H4 (cell line): ENCODE measurements around the gene MEF2B. TPM values are rescaled to one million over a fixed set of nuclear protein-coding genes. Genes with fewer than 3 reads are reported as not detected.

Source experiments
- DNase-seq: peaks from one replicate; pipeline ENCODE4 v3.0.0-alpha.2; 2015; ENCODE audit warnings: low spot score
- total RNA-seq: library from RNA; depleted of rRNA; stranded (reverse); fragments of >200 nt; shearing (Covaris generic); gene quantifications from 2 replicates; pipeline ENCODE4 v1.2.3, GENCODE V29; 2014; rRNA removed

MEF2B gene
- total RNA-seq, 1 experiment from 2014 or later = 0.27 TPM

GRCh38 chr19:19098703-19099632 lies 71.1 kb downstream of the MEF2B start:
- no peak for DNase-seq

GRCh38 chr19:19098084-19098702 lies 71.9 kb downstream of the MEF2B start:
- no peak for DNase-seq

DNA sequence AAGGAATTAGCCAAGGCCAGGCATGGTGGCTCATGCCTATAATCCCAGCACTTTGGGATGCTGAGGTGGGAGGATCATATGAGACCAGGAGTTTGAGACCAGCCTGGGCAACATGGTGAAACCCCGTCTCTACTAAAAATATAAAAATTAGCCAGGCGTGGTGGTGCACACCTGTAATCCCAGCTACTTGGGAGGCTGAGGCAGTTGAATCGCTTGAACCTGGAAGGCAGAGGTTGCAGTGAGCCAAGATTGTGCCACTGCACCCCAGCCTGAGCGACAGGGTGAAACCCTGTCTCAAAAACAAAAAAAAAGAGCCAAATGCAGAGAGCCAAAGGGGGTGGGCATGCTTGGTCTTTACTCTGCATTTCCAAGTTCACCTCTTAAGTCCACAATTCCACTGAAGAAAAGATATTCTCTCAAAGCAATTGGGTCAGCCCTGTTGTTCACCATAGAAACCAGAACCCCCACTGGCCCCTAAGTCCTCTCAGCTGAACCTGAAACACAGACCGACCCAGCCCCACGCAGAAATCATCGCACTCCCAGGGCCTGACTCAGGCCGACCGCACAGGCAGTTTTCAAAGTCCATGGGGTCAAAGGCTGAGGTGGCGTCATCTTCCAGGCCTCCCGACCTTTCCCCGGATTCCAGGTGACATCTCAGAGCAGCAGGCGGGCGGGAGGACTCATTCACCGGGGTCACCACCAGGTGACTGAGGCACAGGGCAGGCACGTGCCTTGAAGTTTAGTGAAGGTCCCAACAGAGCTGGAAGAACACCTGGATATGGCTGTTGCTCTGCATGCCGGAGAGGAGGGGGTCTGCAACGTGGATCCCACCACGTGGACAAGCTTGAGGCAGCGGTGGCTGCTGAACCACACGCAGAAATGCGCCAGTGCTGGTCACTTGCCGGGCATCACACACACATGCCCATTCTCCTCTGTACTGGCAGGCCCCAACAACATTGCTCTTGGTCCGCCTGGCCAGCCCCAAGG lies 73.1 kb downstream of the MEF2B start:
- DNase-seq = no peak

- DNase-seq = no peak
Measured at GRCh38 chr19:19095691-19096090, 74.4 kb downstream of the MEF2B start.

Other genes with a start within 250 kb of the MEF2B start
- gene HOMER3, start 229.0 kb downstream of the MEF2B start, total RNA-seq = 32.5 and 47.3 TPM in 2 replicates
- 21.7 and 25.2 TPM in 2 replicates for gene SUGP2, start 136.7 kb downstream of the MEF2B start, total RNA-seq
- gene ARMC6, start 136.7 kb downstream of the MEF2B start, total RNA-seq = 57.7 and 62.0 TPM in 2 replicates
- 4.2 and 6.3 TPM in 2 replicates for gene SLC25A42, start 106.3 kb downstream of the MEF2B start, total RNA-seq
- 21.8 and 26.2 TPM in 2 replicates for gene TMEM161A, start 31.8 kb downstream of the MEF2B start, total RNA-seq
- 19.3 and 26.4 TPM in 2 replicates for gene BORCS8, start 21.9 kb upstream of the MEF2B start, total RNA-seq
- gene RFXANK, start 22.0 kb upstream of the MEF2B start, total RNA-seq = 106 and 111 TPM in 2 replicates
- 48.1 and 50.5 TPM in 2 replicates for gene NR2C2AP, start 33.2 kb upstream of the MEF2B start, total RNA-seq
- not detected in 2 replicates for gene NCAN, start 41.7 kb upstream of the MEF2B start, total RNA-seq
- gene TM6SF2, start 103.0 kb upstream of the MEF2B start, total RNA-seq = not detected in 2 replicates
- 26.1 and 28.8 TPM in 2 replicates for gene SUGP1, start 150.2 kb upstream of the MEF2B start, total RNA-seq
- 12.8 and 16.1 TPM in 2 replicates for gene MAU2, start 150.6 kb upstream of the MEF2B start, total RNA-seq
- 10.9 and 30.5 TPM in 2 replicates for gene GATAD2A, start 235.4 kb upstream of the MEF2B start, total RNA-seq